Ovary (tissue), 3 donors: ENCODE results near the gene UBE2G1.

Experiments
- CTCF ChIP-seq, 3 donors: fragments of 450-650 bp in 2 of 3; fragments of 200-600 bp in 1 of 3; IDR thresholded peaks; one replicate each; pipeline versions ENCODE4 v1.5.1 to v1.8.0; 2016 to 2022; ENCODE audit warnings: antibody characterized with exemption in 3 of 3, mild to moderate bottlenecking in 1 of 3
- POLR2A ChIP-seq: fragments of 450-650 bp; IDR thresholded peaks from one replicate; pipeline ENCODE4 v1.6.1; 2017; ENCODE audit warnings: antibody characterized with exemption, mild to moderate bottlenecking, moderate library complexity
- donor health status: DM: no; HTN: no; CAD: no.

GRCh38 chr17:4393806-4394205 lies 27.3 kb upstream of the UBE2G1 start:
- TF ChIP-seq CTCF (IDR thresholded peaks at IDR 0.05), result no peak
- no peak for TF ChIP-seq POLR2A
